Tibial artery (tissue), 4 donors: ENCODE measurements around the gene FZD7.

Source experiments
- DNase-seq, 2 donors: peaks; one replicate each; pipeline ENCODE4 v3.0.0-alpha.2; 2019
- H3K27ac ChIP-seq, 2 donors: fragments of 200-600 bp; sonication (generic) in 1 of 2; 1 replicate in 1 of 2; 2 replicates in 1 of 2; pipeline ENCODE4 v1.5.1; 2018 to 2019; ENCODE audit warnings: mild to moderate bottlenecking in 1 of 2
- H3K27me3 ChIP-seq, 2 donors: fragments of 200-600 bp; sonication (generic) in 1 of 2; one replicate each; pipeline versions ENCODE4 v1.5.1 to v1.6.0; 2016 to 2019
- H3K36me3 ChIP-seq, 3 donors: fragments of 200-600 bp; sonication (generic) in 2 of 3; one replicate each; pipeline ENCODE4 v1.5.1; 2016 to 2019; ENCODE audit warnings: mild to moderate bottlenecking in 2 of 3
- H3K4me1 ChIP-seq, 4 donors: fragments of 200-600 bp; sonication (generic) in 2 of 4; 1 replicate in 3 of 4; 2 replicates in 1 of 4; pipeline ENCODE4 v1.5.1; 2016 to 2019
- H3K4me3 ChIP-seq, 2 donors: fragments of 200-600 bp; sonication (generic) in 1 of 2; 1 replicate in 1 of 2; 2 replicates in 1 of 2; pipeline ENCODE4 v1.5.1; 2018 to 2019; ENCODE audit warnings: mild to moderate bottlenecking in 2 of 2
- H3K9me3 ChIP-seq, 3 donors: fragments of 200-600 bp; sonication (generic) in 1 of 3; one replicate each; pipeline ENCODE4 v1.5.1; 2016 to 2019
- intact Hi-C: fragments of 100-400 bp; cut with DNase I; formaldehyde crosslinking; loops from one replicate; pipeline ENCODE4 v1.15.0; 2023; ENCODE audit warnings: low total_unique reads
- TF ChIP-seq, protein P1 (sequence below), 2 experiments: fragments of 200-600 bp in 1 of 2; fragments of 450-650 bp in 1 of 2; IDR thresholded peaks; one replicate each; pipeline ENCODE4 v1.5.1; 2017 to 2019; ENCODE audit warnings: antibody characterized with exemption in 2 of 2, mild to moderate bottlenecking in 1 of 2, moderate library complexity in 1 of 2

The FZD7 gene

DNA sequence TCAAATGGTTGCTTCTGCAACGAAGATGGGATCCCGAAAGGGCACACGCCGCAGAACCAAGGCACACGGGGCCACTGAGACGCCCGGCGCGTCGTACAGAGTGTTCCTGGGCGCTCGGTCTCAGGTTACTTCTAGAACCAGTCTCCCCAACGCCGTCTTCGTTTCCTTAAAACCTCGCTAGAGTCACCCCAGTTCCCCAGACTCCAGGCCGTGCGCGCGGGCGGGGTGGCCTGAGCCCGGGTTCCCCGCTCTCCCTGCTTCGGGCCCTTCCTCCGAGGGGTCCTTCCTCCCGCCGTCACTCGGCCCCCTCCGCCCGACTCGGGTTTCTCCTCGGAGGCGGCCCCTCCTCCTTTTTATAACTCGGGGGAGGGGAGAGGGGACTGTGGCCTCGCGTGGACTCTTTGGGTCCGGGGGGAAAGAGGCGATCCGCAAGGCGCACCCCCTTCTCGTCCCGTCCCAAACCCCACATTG, 774 bp upstream of the FZD7 start:
- DNase-seq = peak; percentile 55 to 81
- intact Hi-C loops = loop anchor here (2.0 to 5.0 kb wide), 2 partner anchors 152 to 344 kb away; partner anchors contain the start of gene BMPR2
- peaks cover 0 to 41% (median 23%) of the 10 kb centered on the region in 4 donors for H3K4me1 ChIP-seq

DNA sequence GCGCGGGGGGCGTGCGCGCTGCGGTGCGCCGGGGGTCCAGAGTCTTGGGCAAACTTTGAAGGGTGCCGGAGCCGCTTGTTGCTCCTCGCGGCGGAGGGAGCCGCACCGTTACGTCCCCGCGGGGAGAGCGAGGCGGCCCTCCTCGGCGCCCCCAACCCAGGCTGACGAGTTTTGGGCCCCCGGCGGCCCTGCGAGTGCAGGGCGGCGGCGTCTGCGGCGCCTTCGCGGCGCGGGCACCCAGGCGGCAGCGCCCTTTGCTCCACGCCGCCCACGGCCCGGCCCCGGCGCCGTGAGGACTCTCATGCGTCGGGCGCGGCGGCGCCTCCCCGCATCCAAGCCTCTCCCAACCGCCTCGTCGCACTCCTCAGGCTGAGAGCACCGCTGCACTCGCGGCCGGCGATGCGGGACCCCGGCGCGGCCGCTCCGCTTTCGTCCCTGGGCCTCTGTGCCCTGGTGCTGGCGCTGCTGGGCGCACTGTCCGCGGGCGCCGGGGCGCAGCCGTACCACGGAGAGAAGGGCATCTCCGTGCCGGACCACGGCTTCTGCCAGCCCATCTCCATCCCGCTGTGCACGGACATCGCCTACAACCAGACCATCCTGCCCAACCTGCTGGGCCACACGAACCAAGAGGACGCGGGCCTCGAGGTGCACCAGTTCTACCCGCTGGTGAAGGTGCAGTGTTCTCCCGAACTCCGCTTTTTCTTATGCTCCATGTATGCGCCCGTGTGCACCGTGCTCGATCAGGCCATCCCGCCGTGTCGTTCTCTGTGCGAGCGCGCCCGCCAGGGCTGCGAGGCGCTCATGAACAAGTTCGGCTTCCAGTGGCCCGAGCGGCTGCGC, 814 bp downstream of the FZD7 start:
- peak; percentile 27 to 71 for DNase-seq
- Histone ChIP-seq H3K4me1 (peaks cover 0 to 55% (median 36%) of the 10 kb centered on the region in 4 donors), H3K36me3 (no peaks in the 10 kb centered on the region), H3K27ac (peak overlapping the region; percentile 99), H3K9me3 (no peaks in the 10 kb centered on the region), H3K4me3 (peak overlapping the region; percentile 81 to 96), H3K27me3 (no peaks in the 10 kb centered on the region)
- TF ChIP-seq, protein P1, sequence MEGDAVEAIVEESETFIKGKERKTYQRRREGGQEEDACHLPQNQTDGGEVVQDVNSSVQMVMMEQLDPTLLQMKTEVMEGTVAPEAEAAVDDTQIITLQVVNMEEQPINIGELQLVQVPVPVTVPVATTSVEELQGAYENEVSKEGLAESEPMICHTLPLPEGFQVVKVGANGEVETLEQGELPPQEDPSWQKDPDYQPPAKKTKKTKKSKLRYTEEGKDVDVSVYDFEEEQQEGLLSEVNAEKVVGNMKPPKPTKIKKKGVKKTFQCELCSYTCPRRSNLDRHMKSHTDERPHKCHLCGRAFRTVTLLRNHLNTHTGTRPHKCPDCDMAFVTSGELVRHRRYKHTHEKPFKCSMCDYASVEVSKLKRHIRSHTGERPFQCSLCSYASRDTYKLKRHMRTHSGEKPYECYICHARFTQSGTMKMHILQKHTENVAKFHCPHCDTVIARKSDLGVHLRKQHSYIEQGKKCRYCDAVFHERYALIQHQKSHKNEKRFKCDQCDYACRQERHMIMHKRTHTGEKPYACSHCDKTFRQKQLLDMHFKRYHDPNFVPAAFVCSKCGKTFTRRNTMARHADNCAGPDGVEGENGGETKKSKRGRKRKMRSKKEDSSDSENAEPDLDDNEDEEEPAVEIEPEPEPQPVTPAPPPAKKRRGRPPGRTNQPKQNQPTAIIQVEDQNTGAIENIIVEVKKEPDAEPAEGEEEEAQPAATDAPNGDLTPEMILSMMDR (IDR thresholded peaks at IDR 0.05) = peak in 1 of 2 experiments; percentile 4
- intact Hi-C loops = loop anchor here (5.0 kb wide), 4 partner anchors 143 to 343 kb away; partner anchors contain the start of gene BMPR2

More for the DNA sequence above, 774 bp upstream of the FZD7 start:
- peak overlapping the region; percentile 81 to 96 for H3K4me3 ChIP-seq
- no peaks in the 10 kb centered on the region for H3K36me3 ChIP-seq
- TF ChIP-seq, protein P1 (IDR thresholded peaks at IDR 0.05) = no peak
- no peaks in the 10 kb centered on the region for H3K9me3 ChIP-seq
- H3K27ac ChIP-seq = peak overlapping the region; percentile 99
- H3K27me3 ChIP-seq = no peaks in the 10 kb centered on the region

DNA sequence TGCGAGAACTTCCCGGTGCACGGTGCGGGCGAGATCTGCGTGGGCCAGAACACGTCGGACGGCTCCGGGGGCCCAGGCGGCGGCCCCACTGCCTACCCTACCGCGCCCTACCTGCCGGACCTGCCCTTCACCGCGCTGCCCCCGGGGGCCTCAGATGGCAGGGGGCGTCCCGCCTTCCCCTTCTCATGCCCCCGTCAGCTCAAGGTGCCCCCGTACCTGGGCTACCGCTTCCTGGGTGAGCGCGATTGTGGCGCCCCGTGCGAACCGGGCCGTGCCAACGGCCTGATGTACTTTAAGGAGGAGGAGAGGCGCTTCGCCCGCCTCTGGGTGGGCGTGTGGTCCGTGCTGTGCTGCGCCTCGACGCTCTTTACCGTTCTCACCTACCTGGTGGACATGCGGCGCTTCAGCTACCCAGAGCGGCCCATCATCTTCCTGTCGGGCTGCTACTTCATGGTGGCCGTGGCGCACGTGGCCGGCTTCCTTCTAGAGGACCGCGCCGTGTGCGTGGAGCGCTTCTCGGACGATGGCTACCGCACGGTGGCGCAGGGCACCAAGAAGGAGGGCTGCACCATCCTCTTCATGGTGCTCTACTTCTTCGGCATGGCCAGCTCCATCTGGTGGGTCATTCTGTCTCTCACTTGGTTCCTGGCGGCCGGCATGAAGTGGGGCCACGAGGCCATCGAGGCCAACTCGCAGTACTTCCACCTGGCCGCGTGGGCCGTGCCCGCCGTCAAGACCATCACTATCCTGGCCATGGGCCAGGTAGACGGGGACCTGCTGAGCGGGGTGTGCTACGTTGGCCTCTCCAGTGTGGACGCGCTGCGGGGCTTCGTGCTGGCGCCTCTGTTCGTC, 1.7 kb downstream of the FZD7 start:
- Histone ChIP-seq H3K36me3 (no peaks in the 10 kb centered on the region), H3K27me3 (no peaks in the 10 kb centered on the region), H3K27ac (peak overlapping the region; percentile 99), H3K9me3 (no peaks in the 10 kb centered on the region), H3K4me3 (peak overlapping the region; percentile 81 to 96), H3K4me1 (peaks cover 0 to 63% (median 38%) of the 10 kb centered on the region in 4 donors)
- TF ChIP-seq, protein P1 (IDR thresholded peaks at IDR 0.05) = peak; percentile 50 to 54
- DNase-seq = peak; percentile 71 to 85
- intact Hi-C loops = loop anchor here (5.0 kb wide), 3 partner anchors 142 to 238 kb away; no protein-coding TSS in a partner anchor

- peak overlapping the region in 1 of 2 donors; percentile 99 for H3K27ac ChIP-seq
Measured at GRCh38 chr2:202035941-202036372, 2.3 kb downstream of the FZD7 start.

More at GRCh38 chr2:202035941-202036372, 2.3 kb downstream of the FZD7 start:
- peak overlapping the region; percentile 81 to 96 for H3K4me3 ChIP-seq
- TF ChIP-seq, protein P1 (IDR thresholded peaks at IDR 0.05) = no peak
- H3K27me3 ChIP-seq = no peaks in the 10 kb centered on the region
- no peaks in the 10 kb centered on the region for H3K9me3 ChIP-seq
- H3K4me1 ChIP-seq = peaks cover 0 to 67% (median 38%) of the 10 kb centered on the region in 4 donors
- intact Hi-C loops = loop anchor here (5.0 kb wide), 3 partner anchors 141 to 239 kb away; no protein-coding TSS in a partner anchor
- DNase-seq = peak in 1 of 2 donors; percentile 21
- H3K36me3 ChIP-seq = no peaks in the 10 kb centered on the region
